Neuronal stem cell (in vitro differentiated cells): ENCODE measurements around the gene NAA20.

ENCODE experiments used
- DNase-seq: peaks from one replicate; pipeline ENCODE4 v3.0.0-alpha.2; 2013; ENCODE audit warnings: low spot score
- H2AFZ ChIP-seq: one replicate; pipeline ENCODE4 v1.6.1; 2013; ENCODE audit warnings: mild to moderate bottlenecking, low read length, inconsistent platforms
- H2AK5ac ChIP-seq: 2 replicates; pipeline ENCODE4 v1.6.1; 2013; ENCODE audit warnings: low read depth, mild to moderate bottlenecking, inconsistent platforms, low read length, moderate library complexity, mixed read lengths
- H2BK120ac ChIP-seq: 2 replicates; pipeline ENCODE4 v1.6.1; 2013; ENCODE audit warnings: low read depth, mild to moderate bottlenecking, inconsistent platforms, low read length, moderate library complexity, mixed read lengths
- H2BK12ac ChIP-seq: one replicate; pipeline ENCODE4 v1.6.1; 2013; ENCODE audit warnings: low read length, inconsistent platforms
- H2BK15ac ChIP-seq: 2 replicates; pipeline ENCODE4 v1.6.1; 2013; ENCODE audit warnings: mild to moderate bottlenecking, low read length, inconsistent platforms, mixed read lengths
- H2BK5ac ChIP-seq: one replicate; pipeline ENCODE4 v1.6.1; 2013; ENCODE audit warnings: inconsistent platforms, mild to moderate bottlenecking, low read length, moderate library complexity
- H3K14ac ChIP-seq: one replicate; pipeline ENCODE4 v1.6.1; 2013; ENCODE audit warnings: low read length, inconsistent platforms
- H3K18ac ChIP-seq: 2 replicates; pipeline ENCODE4 v1.6.1; 2013; ENCODE audit warnings: low read length, inconsistent platforms
- H3K23ac ChIP-seq: 2 replicates; pipeline ENCODE4 v1.6.1; 2013; ENCODE audit warnings: low read depth, mild to moderate bottlenecking, mixed read lengths, low read length, inconsistent platforms; ENCODE audit not compliant: poor library complexity
- H3K27ac ChIP-seq: replicated peaks from 3 replicates; pipeline ENCODE4 v1.5.1; 2013; ENCODE audit warnings: low read length, inconsistent platforms
- H3K27me3 ChIP-seq, 3 experiments: 2 replicates each; pipeline ENCODE4 v1.6.1; 2013; ENCODE audit warnings: low read length in 3 of 3, mild to moderate bottlenecking in 2 of 3, inconsistent platforms in 1 of 3, low read depth in 1 of 3, mixed read lengths in 1 of 3, moderate library complexity in 1 of 3; ENCODE audit not compliant: control insufficient read depth in 3 of 3, insufficient read depth in 3 of 3
- H3K36me3 ChIP-seq, 2 donors: replicated peaks in 1 of 2; 2 replicates each; pipeline ENCODE4 v1.6.1; 2013; ENCODE audit warnings: low read length in 2 of 2; ENCODE audit not compliant: control insufficient read depth in 2 of 2, insufficient read depth in 2 of 2
- H3K4ac ChIP-seq: 2 replicates; pipeline ENCODE4 v1.6.1; 2013; ENCODE audit warnings: inconsistent platforms, mild to moderate bottlenecking, low read length, moderate library complexity
- H3K4me1 ChIP-seq, 2 donors: 1 replicate in 1 of 2; 2 replicates in 1 of 2; pipeline ENCODE4 v1.6.1; 2013; ENCODE audit warnings: low read length in 2 of 2, low read depth in 1 of 2; ENCODE audit not compliant: control insufficient read depth in 2 of 2, insufficient read depth in 1 of 2
- H3K4me2 ChIP-seq: one replicate; pipeline ENCODE4 v1.6.1; 2013; ENCODE audit warnings: mild to moderate bottlenecking, low read length, inconsistent platforms; ENCODE audit not compliant: insufficient read depth, poor library complexity, severe bottlenecking
- H3K4me3 ChIP-seq, 2 donors: 2 replicates each; pipeline ENCODE4 v1.5.1; 2013; ENCODE audit warnings: low read length in 2 of 2, mild to moderate bottlenecking in 2 of 2, inconsistent platforms in 1 of 2, moderate library complexity in 1 of 2
- H3K79me1 ChIP-seq: one replicate; pipeline ENCODE4 v1.6.1; 2013; ENCODE audit warnings: low read depth, mild to moderate bottlenecking, inconsistent platforms, low read length, moderate library complexity
- H3K9ac ChIP-seq: one replicate; pipeline ENCODE4 v1.6.1; 2013; ENCODE audit warnings: mild to moderate bottlenecking, low read depth, low read length, inconsistent platforms; ENCODE audit not compliant: poor library complexity
- H3K9me3 ChIP-seq, 2 donors: replicated peaks in 1 of 2; 2 replicates each; pipeline versions ENCODE3 to v1.6.1; 2013; ENCODE audit warnings: low read length in 2 of 2, mild to moderate bottlenecking in 2 of 2, inconsistent platforms in 1 of 2, low read depth in 1 of 2, mixed read lengths in 1 of 2, moderate library complexity in 1 of 2; ENCODE audit not compliant: control insufficient read depth in 2 of 2, insufficient read depth in 1 of 2
- H4K8ac ChIP-seq: one replicate; pipeline ENCODE4 v1.6.1; 2013; ENCODE audit warnings: low read depth, mild to moderate bottlenecking, inconsistent platforms, low read length, moderate library complexity
- H4K91ac ChIP-seq: one replicate; pipeline ENCODE4 v1.6.1; 2013; ENCODE audit warnings: low read length, low read depth, mild to moderate bottlenecking, inconsistent platforms; ENCODE audit not compliant: poor library complexity
- WGBS, 2 donors: extraction: QIAGEN DNeasy Blood & Tissue Kit; methylation state at CpG; one replicate each; pipeline ENCODE4 v1.1.7; 2013; ENCODE audit warnings: missing lambda C conversion rate in 2 of 2, mixed read lengths in 1 of 2; ENCODE audit not compliant: insufficient read length in 2 of 2, insufficient replicate concordance in 1 of 2; ENCODE audit errors: extremely low coverage in 2 of 2; 5-methylcytosine and 5-hydroxymethylcytosine counted together

NAA20 gene

DNA sequence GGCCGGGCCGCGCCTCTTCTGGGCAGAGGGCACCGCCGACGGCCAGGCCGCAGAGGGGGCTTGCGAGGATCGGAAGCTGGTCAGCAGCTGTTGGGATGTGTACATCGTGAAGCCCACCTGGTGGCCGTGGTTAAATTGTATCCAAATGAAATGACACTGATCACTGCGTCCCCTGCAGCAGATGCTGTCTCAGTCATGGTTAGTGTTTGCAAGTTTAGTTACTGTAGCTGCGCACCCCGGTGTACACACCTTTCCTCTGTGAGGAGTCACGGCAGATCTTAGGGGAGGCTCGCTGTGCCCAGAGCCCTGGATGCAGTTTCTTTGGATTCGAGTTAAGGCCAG is 653 bp downstream of the NAA20 start:
- no CpG with 5 or more reads among the region's 17 CpGs for WGBS, 2 donors

GRCh38 chr20:20018366-20018765 is 1.2 kb downstream of the NAA20 start:
- peaks cover 13% of the 10 kb centered on the region for H3K79me1 ChIP-seq
- H2BK5ac ChIP-seq, result no peak overlapping the region
- H3K14ac ChIP-seq, result no peak overlapping the region
- no peak overlapping the region for H3K27ac ChIP-seq
- no peak overlapping the region for H3K4me2 ChIP-seq
- H2AK5ac ChIP-seq, result no peak overlapping the region
- H2BK120ac ChIP-seq, result no peak overlapping the region
- H4K91ac ChIP-seq, result no peak overlapping the region
- no peak overlapping the region for H4K8ac ChIP-seq
- no peak overlapping the region for H3K9ac ChIP-seq
- no peak overlapping the region for H3K18ac ChIP-seq
- H3K4me3 ChIP-seq, result peak overlapping the region in 1 of 2 donors; percentile 96
- DNase-seq, result no peak
- no peak overlapping the region for H2BK15ac ChIP-seq
- H3K9me3 ChIP-seq, result no peaks in the 10 kb centered on the region
- H3K23ac ChIP-seq, result no peak overlapping the region
- no peaks in the 10 kb centered on the region for H3K27me3 ChIP-seq
- H3K4ac ChIP-seq, result no peak overlapping the region
- WGBS, 2 donors, result no CpG with 5 or more reads among the region's 8 CpGs
- peaks cover 5 to 7% of the 10 kb centered on the region in 2 donors for H3K4me1 ChIP-seq
- H2AFZ ChIP-seq, result no peak overlapping the region
- peaks cover 3 to 33% of the 10 kb centered on the region in 2 donors for H3K36me3 ChIP-seq
- no peak overlapping the region for H2BK12ac ChIP-seq

More for the DNA sequence above, 653 bp downstream of the NAA20 start:
- no peak overlapping the region for H3K4ac ChIP-seq
- no peak overlapping the region for H3K27ac ChIP-seq
- H3K79me1 ChIP-seq, result peaks cover 13% of the 10 kb centered on the region
- peak overlapping the region; percentile 96 to 99 for H3K4me3 ChIP-seq
- H3K14ac ChIP-seq, result peak overlapping the region; percentile 94
- H3K9ac ChIP-seq, result peak overlapping the region; percentile 92
- H2BK5ac ChIP-seq, result peak overlapping the region; percentile 93
- H4K8ac ChIP-seq, result peak overlapping the region; percentile 50
- H3K23ac ChIP-seq, result peak overlapping the region; percentile 77
- H2AK5ac ChIP-seq, result peak overlapping the region; percentile 28
- DNase-seq, result no peak
- H2BK15ac ChIP-seq, result no peak overlapping the region
- H3K36me3 ChIP-seq, result peaks cover 2 to 28% of the 10 kb centered on the region in 2 donors
- H2BK120ac ChIP-seq, result no peak overlapping the region
- no peak overlapping the region for H4K91ac ChIP-seq
- no peaks in the 10 kb centered on the region for H3K27me3 ChIP-seq
- H3K18ac ChIP-seq, result peak overlapping the region; percentile 86
- H3K4me1 ChIP-seq, result peaks cover 5 to 7% of the 10 kb centered on the region in 2 donors
- peak overlapping the region; percentile 98 for H2AFZ ChIP-seq
- no peaks in the 10 kb centered on the region for H3K9me3 ChIP-seq
- H3K4me2 ChIP-seq, result peak overlapping the region; percentile 88
- no peak overlapping the region for H2BK12ac ChIP-seq

GRCh38 chr20:20019123-20019522 is 2.0 kb downstream of the NAA20 start:
- Histone ChIP-seq H3K4ac (no peak overlapping the region), H3K9ac (no peak overlapping the region), H2BK5ac (no peak overlapping the region), H2AFZ (no peak overlapping the region), H2BK120ac (no peak overlapping the region), H2AK5ac (no peak overlapping the region), H3K4me1 (peaks cover 5 to 7% of the 10 kb centered on the region in 2 donors), H3K79me1 (peaks cover 13% of the 10 kb centered on the region), H4K8ac (no peak overlapping the region), H3K27me3 (no peaks in the 10 kb centered on the region), H2BK12ac (no peak overlapping the region), H3K9me3 (no peaks in the 10 kb centered on the region), H3K23ac (no peak overlapping the region), H3K27ac (no peak overlapping the region), H3K4me2 (no peak overlapping the region), H3K4me3 (no peak overlapping the region), H3K18ac (no peak overlapping the region), H3K36me3 (peaks cover 4 to 40% of the 10 kb centered on the region in 2 donors), H4K91ac (no peak overlapping the region), H3K14ac (no peak overlapping the region), H2BK15ac (no peak overlapping the region)
- no CpG with 5 or more reads among the region's 2 CpGs for WGBS, 2 donors
- DNase-seq, result no peak

GRCh38 chr20:20020908-20021307 is 3.7 kb downstream of the NAA20 start:
- H4K91ac ChIP-seq, result no peak overlapping the region
- WGBS, 2 donors, result no CpG with 5 or more reads among the region's 11 CpGs
- H3K27me3 ChIP-seq, result no peaks in the 10 kb centered on the region
- no peak overlapping the region for H3K4ac ChIP-seq
- no peak overlapping the region for H3K4me3 ChIP-seq
- DNase-seq, result no peak
- H2AFZ ChIP-seq, result no peak overlapping the region
- no peak overlapping the region for H3K9ac ChIP-seq
- H4K8ac ChIP-seq, result no peak overlapping the region
- H3K18ac ChIP-seq, result no peak overlapping the region
- H3K36me3 ChIP-seq, result peaks cover 4 to 56% of the 10 kb centered on the region in 2 donors
- no peak overlapping the region for H3K14ac ChIP-seq
- H2BK12ac ChIP-seq, result no peak overlapping the region
- H3K9me3 ChIP-seq, result no peaks in the 10 kb centered on the region
- H2BK5ac ChIP-seq, result no peak overlapping the region
- H2AK5ac ChIP-seq, result no peak overlapping the region
- H2BK15ac ChIP-seq, result no peak overlapping the region
- peaks cover 5 to 7% of the 10 kb centered on the region in 2 donors for H3K4me1 ChIP-seq
- H3K4me2 ChIP-seq, result no peak overlapping the region
- H2BK120ac ChIP-seq, result no peak overlapping the region
- H3K23ac ChIP-seq, result no peak overlapping the region
- no peak overlapping the region for H3K27ac ChIP-seq
- peaks cover 13% of the 10 kb centered on the region for H3K79me1 ChIP-seq
